Cardiac fibroblast (primary cell): ENCODE data around the gene CPB2.
A peak's percentile ranks its signal among the peaks of the same experiment; 100 is the strongest.

Experiments
- DNase-seq, 2 donors: peaks; one replicate each; pipeline versions ENCODE4 v3.0.0 to v3.0.0-alpha.2; 2010; ENCODE audit warnings: low read depth in 2 of 2
- H3K4me3 ChIP-seq, 2 donors: replicated peaks in 1 of 2; 1 replicate in 1 of 2; 2 replicates in 1 of 2; pipeline ENCODE4 v1.5.1; 2011; ENCODE audit warnings: low read depth in 2 of 2, low read length in 2 of 2, mild to moderate bottlenecking in 2 of 2, moderate library complexity in 1 of 2
- CTCF ChIP-seq: IDR thresholded peaks from one replicate; pipeline ENCODE4 v1.5.1; 2011; ENCODE audit warnings: low read depth, mild to moderate bottlenecking, low read length, inconsistent platforms

The CPB2 gene

GRCh38 chr13:46100191-46100815 is 4.5 kb downstream of the CPB2 start:
- no peak overlapping the region for H3K4me3 ChIP-seq
- no peak for TF ChIP-seq CTCF
- DNase-seq, result peak; percentile 5 to 8

- TF ChIP-seq CTCF, result no peak
- no peak for DNase-seq
- H3K4me3 ChIP-seq, result no peak overlapping the region
These were observed 7.2 kb downstream of the CPB2 start for GRCh38 chr13:46097663-46098062.

GRCh38 chr13:46097015-46097414 is 7.8 kb downstream of the CPB2 start:
- peak in 1 of 2 donors; percentile 2 for DNase-seq
- TF ChIP-seq CTCF, result no peak
- H3K4me3 ChIP-seq, result no peak overlapping the region

- no peak for TF ChIP-seq CTCF
- DNase-seq, result no peak
- H3K4me3 ChIP-seq, result no peak overlapping the region
These were observed 10.4 kb downstream of the CPB2 start for GRCh38 chr13:46094478-46094877.

GRCh38 chr13:46088821-46089562 is 15.8 kb downstream of the CPB2 start:
- DNase-seq, result no peak
- no peak overlapping the region for H3K4me3 ChIP-seq
- TF ChIP-seq CTCF, result no peak

GRCh38 chr13:46087481-46087880 is 17.4 kb downstream of the CPB2 start:
- no peak overlapping the region for H3K4me3 ChIP-seq
- TF ChIP-seq CTCF, result no peak
- DNase-seq, result no peak

GRCh38 chr13:46086985-46087384 is 17.8 kb downstream of the CPB2 start:
- no peak for DNase-seq
- no peak for TF ChIP-seq CTCF
- no peak overlapping the region for H3K4me3 ChIP-seq
